ENCODE measurements around the gene SERPINH1. TPM values are rescaled to one million over a fixed set of nuclear protein-coding genes. Genes with fewer than 3 reads are reported as not detected.

Gene SERPINH1
- total RNA-seq, 2 experiments from 2014 or later, result 3.5 to 4.1 TPM

DNA sequence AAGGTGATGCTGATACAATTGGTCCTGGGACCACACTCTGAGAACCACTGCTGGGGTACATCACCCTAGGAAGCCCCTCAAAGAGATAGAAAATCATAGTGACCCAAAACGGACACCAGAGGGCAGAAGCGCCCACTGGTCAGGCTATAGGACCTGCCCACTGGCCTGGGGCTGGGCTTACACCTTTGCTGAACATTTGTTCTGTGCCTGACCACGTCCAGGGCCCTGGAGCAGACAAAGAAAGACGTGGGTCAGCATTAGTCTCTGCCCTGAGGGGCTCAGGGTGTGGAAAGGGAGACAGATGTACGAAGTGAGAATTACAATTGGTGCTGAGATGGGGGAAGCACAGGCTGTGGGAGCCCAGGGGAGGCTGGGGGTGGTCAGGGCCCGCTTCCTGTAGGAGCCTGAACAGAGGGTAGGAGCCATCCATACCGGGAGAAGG is 14.4 kb upstream of the SERPINH1 start:
- Histone ChIP-seq H3K4me1 (ENCODE audit: insufficient read depth, low read length) (no peaks in the 10 kb centered on the region), H3K4me3 (ENCODE audit: low read length) (no peak overlapping the region), H3K27me3 (ENCODE audit: control insufficient read depth in 1 of 2, insufficient read depth in 2 of 2, low read length in 2 of 2) (peaks cover 0 to 7% of the 10 kb centered on the region in 2 experiments), H3K27ac (ENCODE audit: low read depth in 1 of 2, low read length in 2 of 2) (no peak overlapping the region), H3K9me3 (ENCODE audit: control insufficient read depth in 1 of 2, insufficient read depth in 1 of 2, low read length in 2 of 2) (no peaks in the 10 kb centered on the region), H3K36me3 (ENCODE audit: insufficient read depth, low read length) (no peaks in the 10 kb centered on the region)
- no peaks in the 10 kb centered on the region for H3K36me3 Mint-ChIP-seq (ENCODE audit: low read depth)
- ATAC-seq (ENCODE audit: poor library complexity) (no peak), DNase-seq (peak in 3 of 14 experiments; percentile 46 to 59 (median 54))
- intact Hi-C loops (cut with DNase I, micrococcal nuclease), result loop anchor here in 1 of 2 experiments (1.0 to 5.0 kb wide), 2 partner anchors 30 to 45 kb away; no protein-coding TSS in a partner anchor
- no peak overlapping the region for H3K27ac Mint-ChIP-seq
- H3K27me3 Mint-ChIP-seq, result peaks cover 5% of the 10 kb centered on the region
- ChIA-PET CTCF (no interaction called here), POLR2A (no interaction called here)
- H3K9me3 Mint-ChIP-seq, result no peaks in the 10 kb centered on the region
- H3K4me3 Mint-ChIP-seq, result no peak overlapping the region
- H3K4me1 Mint-ChIP-seq (ENCODE audit: low read depth), result no peaks in the 10 kb centered on the region
- TF ChIP-seq, protein P1, sequence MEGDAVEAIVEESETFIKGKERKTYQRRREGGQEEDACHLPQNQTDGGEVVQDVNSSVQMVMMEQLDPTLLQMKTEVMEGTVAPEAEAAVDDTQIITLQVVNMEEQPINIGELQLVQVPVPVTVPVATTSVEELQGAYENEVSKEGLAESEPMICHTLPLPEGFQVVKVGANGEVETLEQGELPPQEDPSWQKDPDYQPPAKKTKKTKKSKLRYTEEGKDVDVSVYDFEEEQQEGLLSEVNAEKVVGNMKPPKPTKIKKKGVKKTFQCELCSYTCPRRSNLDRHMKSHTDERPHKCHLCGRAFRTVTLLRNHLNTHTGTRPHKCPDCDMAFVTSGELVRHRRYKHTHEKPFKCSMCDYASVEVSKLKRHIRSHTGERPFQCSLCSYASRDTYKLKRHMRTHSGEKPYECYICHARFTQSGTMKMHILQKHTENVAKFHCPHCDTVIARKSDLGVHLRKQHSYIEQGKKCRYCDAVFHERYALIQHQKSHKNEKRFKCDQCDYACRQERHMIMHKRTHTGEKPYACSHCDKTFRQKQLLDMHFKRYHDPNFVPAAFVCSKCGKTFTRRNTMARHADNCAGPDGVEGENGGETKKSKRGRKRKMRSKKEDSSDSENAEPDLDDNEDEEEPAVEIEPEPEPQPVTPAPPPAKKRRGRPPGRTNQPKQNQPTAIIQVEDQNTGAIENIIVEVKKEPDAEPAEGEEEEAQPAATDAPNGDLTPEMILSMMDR (IDR thresholded peaks at IDR 0.05), result peak; percentile 76

DNA sequence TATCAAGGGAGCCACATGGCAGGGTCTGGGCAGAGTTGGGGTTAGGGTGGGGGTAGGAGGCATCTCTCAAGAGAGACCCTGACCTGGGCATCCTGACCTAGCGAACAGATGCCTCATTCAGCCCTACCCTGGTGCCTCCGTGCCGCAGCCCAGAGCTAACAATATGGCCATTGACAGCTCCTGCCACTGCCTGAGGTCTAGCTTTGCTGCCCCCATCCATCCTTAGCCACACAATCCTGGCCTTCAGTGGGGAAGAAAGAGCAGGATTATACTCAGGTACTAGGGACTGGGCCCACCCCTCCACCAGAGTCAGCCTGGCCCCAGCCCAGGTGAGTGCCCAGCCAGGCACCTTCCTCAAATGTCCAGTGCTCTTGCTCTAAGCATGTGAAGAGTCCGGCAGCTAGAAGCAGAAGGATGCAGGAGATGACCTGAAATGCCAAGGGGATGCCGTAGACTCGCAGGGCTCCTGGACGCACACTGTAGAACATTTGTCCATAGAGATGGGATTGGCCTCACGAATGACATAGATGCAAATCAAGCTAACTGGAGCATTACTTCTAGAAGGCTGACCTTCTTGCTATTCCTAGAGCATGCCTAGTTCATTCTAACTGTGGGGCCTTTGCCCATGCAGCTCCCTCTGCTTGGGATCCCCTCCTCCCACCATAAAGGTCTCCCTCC is 13.3 kb upstream of the SERPINH1 start:
- H3K27ac ChIP-seq (ENCODE audit: low read depth in 1 of 2, low read length in 2 of 2), result no peak overlapping the region
- Mint-ChIP-seq H3K9me3 (no peaks in the 10 kb centered on the region), H3K4me3 (no peak overlapping the region), H3K27ac (no peak overlapping the region), H3K36me3 (ENCODE audit: low read depth) (no peaks in the 10 kb centered on the region), H3K27me3 (peaks cover 5% of the 10 kb centered on the region), H3K4me1 (ENCODE audit: low read depth) (no peaks in the 10 kb centered on the region)
- no peaks in the 10 kb centered on the region for H3K36me3 ChIP-seq (ENCODE audit: insufficient read depth, low read length)
- ChIA-PET POLR2A (no interaction called here), CTCF (no interaction called here)
- intact Hi-C loops (cut with DNase I, micrococcal nuclease), result loop anchor here in 1 of 2 experiments (5.0 kb wide), 1 partner anchor 44 kb away; no protein-coding TSS in a partner anchor
- TF ChIP-seq, protein P1 (IDR thresholded peaks at IDR 0.05), result no peak
- H3K9me3 ChIP-seq (ENCODE audit: control insufficient read depth in 1 of 2, insufficient read depth in 1 of 2, low read length in 2 of 2), result no peaks in the 10 kb centered on the region
- no peaks in the 10 kb centered on the region for H3K4me1 ChIP-seq (ENCODE audit: insufficient read depth, low read length)
- H3K27me3 ChIP-seq (ENCODE audit: control insufficient read depth in 1 of 2, insufficient read depth in 2 of 2, low read length in 2 of 2), result peaks cover 0 to 7% of the 10 kb centered on the region in 2 experiments
- no peak for ATAC-seq (ENCODE audit: poor library complexity)
- DNase-seq, result no peak
- no peak overlapping the region for H3K4me3 ChIP-seq (ENCODE audit: low read length)

DNA sequence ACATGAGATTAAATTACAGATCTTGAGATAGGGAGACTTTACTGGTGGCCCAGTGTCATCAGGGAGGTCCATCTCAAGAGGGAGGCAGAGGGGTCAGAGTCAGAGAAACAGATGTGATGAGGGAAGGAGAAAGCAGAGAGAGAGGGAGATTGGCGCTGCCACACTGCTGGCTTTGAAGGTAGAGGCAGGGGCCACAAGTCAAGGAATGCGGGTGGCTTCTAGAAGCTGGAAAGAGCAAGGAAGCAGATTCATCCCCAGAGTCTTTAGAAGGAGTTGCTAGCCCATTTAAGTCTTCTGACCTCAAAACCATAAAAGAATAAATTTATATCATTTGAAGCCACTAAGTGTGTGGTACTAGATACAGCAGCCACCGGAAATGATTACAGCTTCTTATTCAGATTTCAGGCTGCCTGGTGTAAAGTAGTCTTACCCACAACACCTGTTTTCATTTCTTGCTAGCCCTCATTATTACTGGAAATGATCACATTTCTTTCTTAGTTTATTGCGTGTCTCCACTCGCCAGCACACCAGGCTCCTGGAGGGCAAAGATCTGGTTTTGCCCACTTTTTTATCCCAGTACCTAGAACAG is 12.6 kb upstream of the SERPINH1 start:
- no peak for ATAC-seq (ENCODE audit: poor library complexity)
- H3K27me3 Mint-ChIP-seq, result peaks cover 5% of the 10 kb centered on the region

More for the DNA sequence above, 12.6 kb upstream of the SERPINH1 start:
- ChIA-PET CTCF (no interaction called here), POLR2A (no interaction called here)
- no peak overlapping the region for H3K27ac ChIP-seq (ENCODE audit: low read depth in 1 of 2, low read length in 2 of 2)
- H3K4me1 ChIP-seq (ENCODE audit: insufficient read depth, low read length), result no peaks in the 10 kb centered on the region
- H3K9me3 ChIP-seq (ENCODE audit: control insufficient read depth in 1 of 2, insufficient read depth in 1 of 2, low read length in 2 of 2), result no peaks in the 10 kb centered on the region
- Mint-ChIP-seq H3K36me3 (ENCODE audit: low read depth) (no peaks in the 10 kb centered on the region), H3K27ac (no peak overlapping the region), H3K9me3 (no peaks in the 10 kb centered on the region), H3K4me1 (ENCODE audit: low read depth) (no peaks in the 10 kb centered on the region), H3K4me3 (no peak overlapping the region)
- DNase-seq, result no peak
- no peaks in the 10 kb centered on the region for H3K36me3 ChIP-seq (ENCODE audit: insufficient read depth, low read length)
- intact Hi-C loops (cut with DNase I, micrococcal nuclease), result loop anchor here in 1 of 2 experiments (5.0 kb wide), 1 partner anchor 43 kb away; no protein-coding TSS in a partner anchor
- no peak overlapping the region for H3K4me3 ChIP-seq (ENCODE audit: low read length)
- TF ChIP-seq, protein P1 (IDR thresholded peaks at IDR 0.05), result no peak
- peaks cover 0 to 7% of the 10 kb centered on the region in 2 experiments for H3K27me3 ChIP-seq (ENCODE audit: control insufficient read depth in 1 of 2, insufficient read depth in 2 of 2, low read length in 2 of 2)
